HEK293 (cell line): ENCODE results near the gene TNFAIP8.
A peak's percentile ranks its signal among the peaks of the same experiment; 100 is the strongest.

Experiments used
- CTCF ChIA-PET: fragments of 350-600 bp; formaldehyde crosslinking; extraction: SDS; loops from one replicate; lab custom pipeline; 2021; ENCODE audit warnings: antibody characterized with exemption; lab: Yijun Ruan, JAX
- POLR2A ChIA-PET: fragments of 300-600 bp; formaldehyde crosslinking; extraction: SDS; loops from one replicate; lab custom pipeline; 2020; ENCODE audit warnings: antibody characterized with exemption, inconsistent platforms; lab: Yijun Ruan, JAX
- H3K27ac ChIP-seq: fragments of 200-500 bp; sonication (Bioruptor generic); 2 replicates; pipeline ENCODE4 v1.5.1; 2014; ENCODE audit warnings: low read depth, low read length, control low read depth, inconsistent platforms; ENCODE audit errors: extremely low read depth
- H3K36me3 ChIP-seq, 2 experiments: fragments of 200-500 bp in 1 of 2; sonication (Bioruptor generic) in 1 of 2; 1 replicate in 1 of 2; 2 replicates in 1 of 2; pipeline ENCODE4 v1.5.1; 2014 to 2017; ENCODE audit warnings: inconsistent platforms in 2 of 2, low read length in 2 of 2; ENCODE audit not compliant: control insufficient read depth in 2 of 2, insufficient read depth in 1 of 2
- H3K4me1 ChIP-seq: fragments of 200-500 bp; sonication (Bioruptor generic); 2 replicates; pipeline ENCODE4 v1.5.1; 2014; ENCODE audit warnings: mild to moderate bottlenecking, low read length, inconsistent platforms; ENCODE audit not compliant: control insufficient read depth, insufficient read depth
- H3K4me3 ChIP-seq: 2 replicates; pipeline ENCODE4 v1.5.1; 2011; ENCODE audit warnings: low read depth, mild to moderate bottlenecking, control low read depth, low read length, moderate library complexity
- H3K9me3 ChIP-seq: fragments of 200-500 bp; sonication (Bioruptor generic); 2 replicates; pipeline ENCODE4 v1.5.1; 2014; ENCODE audit warnings: low read depth, low read length, inconsistent platforms; ENCODE audit not compliant: control insufficient read depth, insufficient read depth
- GFI1B ChIP-seq: fragments of 450-650 bp; formaldehyde crosslinking; IDR thresholded peaks from 2 replicates; pipeline ENCODE4 v1.5.1; 2016; ENCODE audit warnings: missing biosample characterization, missing genetic modification characterization
- GLIS1 ChIP-seq: fragments of 450-650 bp; formaldehyde crosslinking; IDR thresholded peaks from 2 replicates; pipeline ENCODE4 v1.5.1; 2016; ENCODE audit warnings: missing biosample characterization, missing genetic modification characterization
- KLF10 ChIP-seq: fragments of 450-650 bp; IDR thresholded peaks from 2 replicates; pipeline ENCODE4 v1.5.1; 2018; ENCODE audit warnings: missing biosample characterization, mild to moderate bottlenecking, missing genetic modification characterization
- KLF8 ChIP-seq: fragments of 450-650 bp; formaldehyde crosslinking; IDR thresholded peaks from 2 replicates; pipeline ENCODE4 v1.5.1; 2016; ENCODE audit warnings: missing biosample characterization, missing genetic modification characterization
- OVOL3 ChIP-seq: fragments of 450-650 bp; formaldehyde crosslinking; IDR thresholded peaks from 2 replicates; pipeline ENCODE4 v1.5.1; 2016; ENCODE audit warnings: missing biosample characterization, missing genetic modification characterization
- PRDM1 ChIP-seq: fragments of 450-650 bp; formaldehyde crosslinking; IDR thresholded peaks from 2 replicates; pipeline ENCODE4; 2016; ENCODE audit warnings: missing biosample characterization, missing genetic modification characterization
- REPIN1 ChIP-seq: fragments of 450-650 bp; formaldehyde crosslinking; IDR thresholded peaks from 2 replicates; pipeline ENCODE4 v1.5.1; 2017; ENCODE audit warnings: missing biosample characterization, missing genetic modification characterization, low read depth
- SP7 ChIP-seq: fragments of 450-650 bp; formaldehyde crosslinking; IDR thresholded peaks from 2 replicates; pipeline ENCODE4 v1.5.1; 2016; ENCODE audit warnings: missing biosample characterization, missing genetic modification characterization
- ZBTB11 ChIP-seq: fragments of 450-650 bp; formaldehyde crosslinking; conservative IDR thresholded peaks from 2 replicates; pipeline ENCODE4 v1.5.1; 2016; ENCODE audit warnings: low read depth, missing biosample characterization, missing genetic modification characterization
- ZBTB20 ChIP-seq: fragments of 450-650 bp; formaldehyde crosslinking; IDR thresholded peaks from 2 replicates; pipeline ENCODE4 v1.5.1; 2016; ENCODE audit warnings: missing biosample characterization, missing genetic modification characterization
- ZBTB26 ChIP-seq: fragments of 450-650 bp; formaldehyde crosslinking; optimal IDR thresholded peaks from 2 replicates; pipeline ENCODE3; 2016; ENCODE audit warnings: missing biosample characterization, mild to moderate bottlenecking, missing genetic modification characterization
- ZBTB48 ChIP-seq: fragments of 450-650 bp; formaldehyde crosslinking; IDR thresholded peaks from 2 replicates; pipeline ENCODE4 v1.5.1; 2016; ENCODE audit warnings: missing biosample characterization, missing genetic modification characterization
- ZFHX2 ChIP-seq: fragments of 450-650 bp; formaldehyde crosslinking; conservative IDR thresholded peaks from 2 replicates; pipeline ENCODE4 v1.5.1; 2016; ENCODE audit warnings: missing biosample characterization, missing genetic modification characterization
- ZFP37 ChIP-seq: fragments of 450-650 bp; formaldehyde crosslinking; IDR thresholded peaks from 2 replicates; pipeline ENCODE4 v1.5.1; 2016; ENCODE audit warnings: missing biosample characterization, missing genetic modification characterization
- ZNF140 ChIP-seq: fragments of 450-650 bp; formaldehyde crosslinking; IDR thresholded peaks from 2 replicates; pipeline ENCODE4 v1.5.1; 2016; ENCODE audit warnings: missing biosample characterization, missing genetic modification characterization
- ZNF239 ChIP-seq: fragments of 450-650 bp; formaldehyde crosslinking; IDR thresholded peaks from 2 replicates; pipeline ENCODE4 v1.5.1; 2016; ENCODE audit warnings: missing biosample characterization, missing genetic modification characterization
- ZNF311 ChIP-seq: fragments of 450-650 bp; formaldehyde crosslinking; IDR thresholded peaks from 2 replicates; pipeline ENCODE4 v1.5.1; 2017; ENCODE audit warnings: missing biosample characterization, missing genetic modification characterization, borderline replicate concordance
- ZNF335 ChIP-seq: fragments of 450-650 bp; formaldehyde crosslinking; conservative IDR thresholded peaks from 2 replicates; pipeline ENCODE4 v1.5.1; 2016; ENCODE audit warnings: missing biosample characterization, missing genetic modification characterization
- ZNF341 ChIP-seq: fragments of 450-650 bp; formaldehyde crosslinking; IDR thresholded peaks from 2 replicates; pipeline ENCODE4; 2016; ENCODE audit warnings: low read depth, missing biosample characterization, missing genetic modification characterization
- ZNF473 ChIP-seq: fragments of 450-650 bp; formaldehyde crosslinking; IDR thresholded peaks from 2 replicates; pipeline ENCODE4 v1.5.1; 2017; ENCODE audit warnings: missing biosample characterization, missing genetic modification characterization
- ZNF501 ChIP-seq: fragments of 450-650 bp; formaldehyde crosslinking; IDR thresholded peaks from 2 replicates; pipeline ENCODE4 v1.5.1; 2016; ENCODE audit warnings: missing biosample characterization, missing genetic modification characterization
- ZNF600 ChIP-seq: fragments of 450-650 bp; formaldehyde crosslinking; IDR thresholded peaks from 2 replicates; pipeline ENCODE4 v1.5.1; 2016; ENCODE audit warnings: missing biosample characterization, missing genetic modification characterization
- ZNF610 ChIP-seq: fragments of 450-650 bp; formaldehyde crosslinking; IDR thresholded peaks from 2 replicates; pipeline ENCODE4 v1.5.1; 2016; ENCODE audit warnings: missing biosample characterization, missing genetic modification characterization, borderline replicate concordance
- ZNF639 ChIP-seq: fragments of 450-650 bp; formaldehyde crosslinking; IDR thresholded peaks from 2 replicates; pipeline ENCODE4 v1.5.1; 2016; ENCODE audit warnings: missing biosample characterization, missing genetic modification characterization
- ZNF660 ChIP-seq: fragments of 450-650 bp; IDR thresholded peaks from 2 replicates; pipeline ENCODE4 v1.5.1; 2018; ENCODE audit warnings: missing biosample characterization, mild to moderate bottlenecking, missing genetic modification characterization
- ZXDB ChIP-seq: fragments of 450-650 bp; formaldehyde crosslinking; IDR thresholded peaks from 2 replicates; pipeline ENCODE4 v1.5.1; 2016; ENCODE audit warnings: missing biosample characterization, missing genetic modification characterization
- TF ChIP-seq, protein P1 (sequence below): fragments of 450-650 bp; formaldehyde crosslinking; IDR thresholded peaks from 2 replicates; pipeline ENCODE4 v1.5.1; 2017; ENCODE audit warnings: missing biosample characterization, missing genetic modification characterization
- TF ChIP-seq, protein P2 (sequence below): sonication (generic); formaldehyde crosslinking; IDR thresholded peaks from 2 replicates; pipeline ENCODE4 v1.8.1; 2022; ENCODE audit warnings: mild to moderate bottlenecking, moderate library complexity, missing genetic modification reagents

TNFAIP8 gene

DNA sequence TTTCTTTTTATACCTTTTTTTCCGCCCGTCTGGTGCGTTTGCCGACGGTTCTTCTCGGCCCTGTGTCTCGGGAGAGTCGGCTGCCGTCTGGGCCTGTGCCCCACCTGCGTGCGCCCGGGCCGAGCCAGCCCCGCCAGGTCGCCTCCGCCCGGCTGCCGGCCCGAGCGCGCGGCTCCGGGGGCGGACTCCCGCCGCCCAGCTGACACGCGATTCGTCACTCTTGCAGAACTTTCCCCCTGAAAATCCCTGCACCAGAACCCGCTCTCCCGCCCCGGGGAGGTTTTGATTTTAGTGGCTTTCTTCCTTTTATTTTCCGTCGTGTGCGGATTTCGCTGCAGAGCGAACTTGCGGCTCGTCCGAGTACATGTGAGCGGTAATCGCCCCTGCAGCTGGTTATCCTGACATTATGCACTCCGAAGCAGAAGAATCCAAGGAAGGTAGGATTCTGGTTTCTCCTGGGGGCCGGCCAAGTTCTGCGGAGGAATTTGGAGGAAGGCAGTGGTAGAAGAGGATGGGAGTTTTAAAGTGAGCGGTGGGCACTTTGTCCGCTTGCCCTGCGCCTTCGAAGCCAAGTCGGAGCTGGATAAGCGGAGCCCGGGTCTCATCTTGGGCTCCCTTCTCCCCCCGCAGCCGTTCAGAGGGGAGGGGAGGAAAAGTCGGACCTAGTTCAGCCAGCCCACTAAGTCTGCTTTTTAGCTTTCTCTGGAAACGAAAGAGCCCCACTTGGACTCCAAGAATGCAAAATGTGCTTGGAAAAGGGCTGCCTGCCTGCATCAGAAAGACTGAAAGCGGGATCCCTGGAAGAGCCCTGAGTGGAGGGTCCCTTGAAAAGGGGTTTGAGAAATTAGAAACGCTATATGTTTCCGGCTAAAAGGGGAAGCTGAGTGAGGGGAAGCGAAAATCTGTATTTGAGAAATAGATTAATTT is at the start of gene TNFAIP8:
TNFAIP8 (plus strand) TSS at position 335 of the 927 bp plus-strand sequence; CDS start at position 407, 72 bp downstream.
- peaks cover 40% of the 10 kb centered on the region for H3K4me1 ChIP-seq
- no peaks in the 10 kb centered on the region for H3K36me3 ChIP-seq
- peak within 1 kb of the TSS; percentile 35 for H3K4me3 ChIP-seq
- ChIA-PET POLR2A (interaction anchor here (0.8 to 1.9 kb wide), 5 partner anchors 53 to 285 kb away, joined by 3 to 10 read pairs (median 4); partner anchors contain the start of gene DMXL1), CTCF (interaction anchor here (0.9 to 1.6 kb wide), 6 partner anchors 16 to 368 kb away, joined by 3 to 8 read pairs (median 4); partner anchors contain the start of gene DTWD2)
- no peaks in the 10 kb centered on the region for H3K9me3 ChIP-seq
- peak within 1 kb of the TSS; percentile 78 for H3K27ac ChIP-seq
- TF ChIP-seq ZBTB26 (peak; percentile 64), ZNF311 (tag by site-specific recombination) (no peak), KLF10 (tag by site-specific recombination) (0 out of 2 replicates have a peak, but pooled peaks have one; percentile 10), ZFP37 (tag by site-specific recombination) (peak; percentile 66; the same call in 1 of the 2 replicates), ZNF239 (no peak), SP7 (0 out of 2 replicates have a peak, but pooled peaks have one; percentile 11), ZNF341 (tag by site-specific recombination) (peak; percentile 74), ZBTB48 (tag by site-specific recombination) (peak; percentile 85), GFI1B (tag by site-specific recombination) (peak; percentile 31; the same call in 1 of the 2 replicates), ZBTB11 (tag by site-specific recombination) (peak; percentile 44; the same call in 1 of the 2 replicates), ZNF140 (tag by site-specific recombination) (no peak), KLF8 (tag by site-specific recombination) (0 out of 2 replicates have a peak, but pooled peaks have one; percentile 27), ZBTB20 (tag by site-specific recombination) (peak; percentile 80), REPIN1 (no peak), ZNF660 (tag by site-specific recombination) (peak; percentile 33; the same call in 1 of the 2 replicates), ZXDB (tag by site-specific recombination) (peak; percentile 72; the same call in 1 of the 2 replicates), PRDM1 (tag by site-specific recombination) (peak; percentile 85), ZNF610 (tag by site-specific recombination) (0 out of 2 replicates have a peak, but pooled peaks have one; percentile 24), ZFHX2 (peak; percentile 35; the same call in 1 of the 2 replicates), OVOL3 (no peak), ZNF473 (tag by site-specific recombination) (no peak), ZNF600 (tag by site-specific recombination) (peak; percentile 67; the same call in 1 of the 2 replicates), ZNF639 (tag by site-specific recombination) (peak; percentile 18; the same call in 1 of the 2 replicates), ZNF501 (tag by site-specific recombination) (peak; percentile 32; the same call in 1 of the 2 replicates), ZNF335 (tag by site-specific recombination) (peak; percentile 78), GLIS1 (tag by site-specific recombination) (0 out of 2 replicates have a peak, but pooled peaks have one; percentile 13)
- TF ChIP-seq, protein P1, sequence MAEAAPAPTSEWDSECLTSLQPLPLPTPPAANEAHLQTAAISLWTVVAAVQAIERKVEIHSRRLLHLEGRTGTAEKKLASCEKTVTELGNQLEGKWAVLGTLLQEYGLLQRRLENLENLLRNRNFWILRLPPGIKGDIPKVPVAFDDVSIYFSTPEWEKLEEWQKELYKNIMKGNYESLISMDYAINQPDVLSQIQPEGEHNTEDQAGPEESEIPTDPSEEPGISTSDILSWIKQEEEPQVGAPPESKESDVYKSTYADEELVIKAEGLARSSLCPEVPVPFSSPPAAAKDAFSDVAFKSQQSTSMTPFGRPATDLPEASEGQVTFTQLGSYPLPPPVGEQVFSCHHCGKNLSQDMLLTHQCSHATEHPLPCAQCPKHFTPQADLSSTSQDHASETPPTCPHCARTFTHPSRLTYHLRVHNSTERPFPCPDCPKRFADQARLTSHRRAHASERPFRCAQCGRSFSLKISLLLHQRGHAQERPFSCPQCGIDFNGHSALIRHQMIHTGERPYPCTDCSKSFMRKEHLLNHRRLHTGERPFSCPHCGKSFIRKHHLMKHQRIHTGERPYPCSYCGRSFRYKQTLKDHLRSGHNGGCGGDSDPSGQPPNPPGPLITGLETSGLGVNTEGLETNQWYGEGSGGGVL, result peak; percentile 88
- TF ChIP-seq, protein P2, sequence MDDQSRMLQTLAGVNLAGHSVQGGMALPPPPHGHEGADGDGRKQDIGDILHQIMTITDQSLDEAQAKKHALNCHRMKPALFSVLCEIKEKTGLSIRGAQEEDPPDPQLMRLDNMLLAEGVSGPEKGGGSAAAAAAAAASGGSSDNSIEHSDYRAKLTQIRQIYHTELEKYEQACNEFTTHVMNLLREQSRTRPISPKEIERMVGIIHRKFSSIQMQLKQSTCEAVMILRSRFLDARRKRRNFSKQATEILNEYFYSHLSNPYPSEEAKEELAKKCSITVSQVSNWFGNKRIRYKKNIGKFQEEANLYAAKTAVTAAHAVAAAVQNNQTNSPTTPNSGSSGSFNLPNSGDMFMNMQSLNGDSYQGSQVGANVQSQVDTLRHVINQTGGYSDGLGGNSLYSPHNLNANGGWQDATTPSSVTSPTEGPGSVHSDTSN (CRISPR knock-in tag), result peak; percentile 43; the same call in 1 of the 2 replicates
